Measurements from ENCODE around the gene PLCH1.

GRCh38 chr3:155643581-155644165, 101.2 kb downstream of the PLCH1 start:
- no peak for TF ChIP-seq CTCF (IDR thresholded peaks at IDR 0.05)
- TF ChIP-seq POLR2AphosphoS5 (IDR thresholded peaks at IDR 0.05; ENCODE audit: insufficient read depth in 1 of 2, low read depth in 1 of 2): no peak
